Activated CD8-positive, alpha-beta memory T cell treated with anti-CD3 and anti-CD28 coated beads, Interleukin-2, amount 50 U/mL, for 1 hour (primary cell): ENCODE measurements around the gene SPDYE2.
"Not testable (repeated sequence)": the region's sequence is repeated elsewhere in the genome, so short reads cannot be mapped to it uniquely, and the experiment has no call there.

Experiments used
- DNase-seq: peaks from one replicate; pipeline ENCODE4 v3.0.0-alpha.2; 2020; ENCODE audit errors: extremely low read depth

SPDYE2 gene

DNA sequence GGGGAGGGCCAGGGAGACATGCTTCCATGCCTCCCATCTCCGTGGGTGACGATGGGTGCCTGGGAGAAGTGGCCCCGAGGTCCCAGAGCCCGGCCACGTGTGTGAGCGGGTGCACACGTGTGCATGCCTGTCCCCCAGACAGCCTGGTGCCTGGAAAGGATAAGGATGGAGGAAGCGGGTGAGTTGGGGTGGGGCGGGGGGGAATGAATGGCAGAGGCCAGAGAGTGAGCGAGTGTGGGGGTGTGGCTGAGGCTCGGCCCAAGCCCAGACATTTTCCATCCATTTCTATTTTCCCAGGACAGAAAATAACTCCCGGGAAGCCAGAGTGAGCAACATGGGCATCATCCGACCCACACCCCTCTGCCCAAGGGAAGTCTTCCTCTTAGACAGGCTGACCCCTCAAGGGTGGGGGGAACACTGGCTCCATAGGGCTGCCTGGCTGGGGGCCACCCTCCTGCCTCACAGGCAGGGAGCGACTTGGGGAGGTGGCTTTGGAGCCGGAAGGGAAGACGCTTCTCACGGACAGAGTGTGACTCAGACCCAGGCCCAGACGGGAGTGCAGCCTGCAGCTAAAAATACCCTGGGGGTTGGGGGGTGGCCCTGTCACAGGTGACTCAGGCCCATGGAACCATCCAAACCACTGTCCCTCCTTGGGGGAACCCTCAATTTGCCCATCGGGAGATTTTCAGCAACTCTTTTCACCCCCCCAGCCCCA is 53.6 kb downstream of the SPDYE2 start:
- not testable (repeated sequence) for DNase-seq

DNA sequence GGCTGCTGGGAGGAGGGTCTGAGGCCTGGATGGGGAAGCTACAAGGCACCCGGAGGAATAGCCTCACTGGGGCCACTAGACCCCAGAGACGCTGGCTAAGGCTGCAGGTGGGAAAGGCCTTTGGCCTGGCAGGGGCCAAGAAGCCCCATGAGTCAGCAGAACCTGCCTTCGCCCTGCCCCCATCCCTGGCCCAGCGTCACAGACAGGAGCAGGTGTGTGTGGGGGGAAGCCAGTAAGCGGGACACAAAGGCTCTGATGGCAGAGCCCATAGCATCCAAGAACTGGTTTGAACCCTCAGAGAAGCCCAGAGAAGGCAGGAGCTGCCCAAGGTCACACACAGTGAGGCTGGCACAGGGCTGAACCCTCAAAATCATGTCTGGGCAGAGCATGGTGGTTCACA is 55.8 kb downstream of the SPDYE2 start:
- not testable (repeated sequence) for DNase-seq

DNA sequence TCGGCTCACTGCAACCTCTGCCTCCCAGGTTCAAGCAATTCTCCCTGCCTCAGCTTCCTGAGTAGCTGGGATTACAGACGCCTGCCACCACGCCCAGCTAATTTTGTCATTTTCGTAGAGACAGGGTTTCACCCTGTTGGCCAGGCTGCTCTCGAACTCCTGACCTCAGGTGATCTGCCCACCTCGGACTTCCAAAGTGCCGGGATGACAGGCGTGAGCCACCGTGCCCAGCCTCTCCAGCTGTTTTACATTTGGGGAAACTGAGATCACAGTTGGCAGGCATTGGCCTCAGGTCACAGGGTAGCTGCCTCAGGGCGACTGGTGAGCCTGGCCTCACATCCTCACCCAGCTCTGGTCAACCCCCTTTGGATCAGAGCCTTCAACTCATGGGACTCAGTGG is 58.7 kb downstream of the SPDYE2 start:
- not testable (repeated sequence) for DNase-seq

- not testable (repeated sequence) for DNase-seq
Observed at GRCh38 chr7:102610441-102610840, 59.4 kb downstream of the SPDYE2 start.

- DNase-seq = not testable (repeated sequence)
Observed at GRCh38 chr7:102611013-102611674, 60.1 kb downstream of the SPDYE2 start.

DNA sequence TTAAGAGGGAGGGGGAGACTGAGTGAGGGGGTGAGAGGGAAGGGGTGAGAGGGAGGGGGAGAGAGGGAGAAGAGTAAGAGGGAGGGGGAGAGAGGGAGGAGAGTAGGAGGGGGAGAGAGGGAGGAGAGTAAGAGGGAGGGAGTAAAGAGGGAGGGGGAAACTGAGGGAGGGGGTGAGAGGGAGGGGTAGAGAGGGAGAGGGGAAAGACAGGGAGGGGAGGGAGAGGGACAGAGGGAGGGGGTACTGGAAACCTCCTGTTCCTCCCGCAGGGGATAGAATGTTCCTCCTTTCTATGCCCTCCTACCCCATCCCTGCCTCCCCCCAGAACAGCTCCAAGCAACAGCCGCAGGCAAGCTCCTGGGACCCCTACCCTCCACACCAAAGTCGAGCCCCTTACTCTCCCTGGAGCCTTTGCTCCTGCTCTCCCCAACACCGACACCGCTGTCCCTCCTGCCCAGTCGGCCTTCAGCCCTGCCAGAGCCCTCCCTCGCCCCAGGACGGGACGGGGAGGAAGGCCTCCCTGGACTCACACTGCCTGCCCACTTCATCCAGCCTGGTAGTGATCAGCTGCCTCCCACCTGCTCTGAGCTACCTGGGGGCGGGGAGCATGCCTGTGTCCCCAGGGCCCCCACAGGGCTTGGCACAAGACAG is 60.8 kb downstream of the SPDYE2 start:
- not testable (repeated sequence) for DNase-seq
